ENCODE results near the gene LMTK3.
A peak's percentile ranks its signal among the peaks of the same experiment; 100 is the strongest.

LMTK3 gene

DNA sequence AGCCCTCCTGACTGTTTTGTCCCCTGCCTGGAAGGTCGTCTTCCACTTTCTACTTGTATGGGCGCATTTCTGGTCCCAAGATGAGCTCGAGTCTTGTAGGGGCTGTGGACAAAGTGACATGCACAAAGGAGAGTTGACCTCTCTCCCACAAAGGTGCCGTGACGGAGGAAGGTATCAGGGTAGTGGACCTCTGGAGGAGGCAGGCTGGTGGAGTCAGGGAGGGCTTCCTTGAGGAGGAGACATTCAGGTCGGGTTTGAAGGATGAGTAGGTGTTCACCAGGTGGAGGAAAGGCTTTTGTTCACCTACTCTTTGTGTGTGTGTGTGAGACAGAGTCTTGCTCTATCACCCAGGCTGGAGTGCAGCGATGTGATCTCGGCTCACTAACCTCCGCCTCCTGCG lies 40.8 kb downstream of the LMTK3 start:
- Histone ChIP-seq H3K4me3 (ENCODE audit: low read depth in 1 of 2, low read length in 1 of 2) (no peak overlapping the region), H3K4me1 (ENCODE audit: control insufficient read depth in 1 of 2, insufficient read depth in 1 of 2, low read depth in 1 of 2, low read length in 1 of 2) (peaks cover 19 to 20% of the 10 kb centered on the region in 2 experiments), H3K27ac (no peak overlapping the region), H3K36me3 (peaks cover 56% of the 10 kb centered on the region), H3K27me3 (no peaks in the 10 kb centered on the region), H3K9me3 (no peaks in the 10 kb centered on the region)
- TF ChIP-seq, protein P1, sequence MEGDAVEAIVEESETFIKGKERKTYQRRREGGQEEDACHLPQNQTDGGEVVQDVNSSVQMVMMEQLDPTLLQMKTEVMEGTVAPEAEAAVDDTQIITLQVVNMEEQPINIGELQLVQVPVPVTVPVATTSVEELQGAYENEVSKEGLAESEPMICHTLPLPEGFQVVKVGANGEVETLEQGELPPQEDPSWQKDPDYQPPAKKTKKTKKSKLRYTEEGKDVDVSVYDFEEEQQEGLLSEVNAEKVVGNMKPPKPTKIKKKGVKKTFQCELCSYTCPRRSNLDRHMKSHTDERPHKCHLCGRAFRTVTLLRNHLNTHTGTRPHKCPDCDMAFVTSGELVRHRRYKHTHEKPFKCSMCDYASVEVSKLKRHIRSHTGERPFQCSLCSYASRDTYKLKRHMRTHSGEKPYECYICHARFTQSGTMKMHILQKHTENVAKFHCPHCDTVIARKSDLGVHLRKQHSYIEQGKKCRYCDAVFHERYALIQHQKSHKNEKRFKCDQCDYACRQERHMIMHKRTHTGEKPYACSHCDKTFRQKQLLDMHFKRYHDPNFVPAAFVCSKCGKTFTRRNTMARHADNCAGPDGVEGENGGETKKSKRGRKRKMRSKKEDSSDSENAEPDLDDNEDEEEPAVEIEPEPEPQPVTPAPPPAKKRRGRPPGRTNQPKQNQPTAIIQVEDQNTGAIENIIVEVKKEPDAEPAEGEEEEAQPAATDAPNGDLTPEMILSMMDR (IDR thresholded peaks at IDR 0.05), result no peak

GRCh38 chr19:48469934-48470680 lies 41.5 kb downstream of the LMTK3 start:
- H3K36me3 ChIP-seq, result peaks cover 49% of the 10 kb centered on the region
- H3K27ac ChIP-seq, result peak overlapping the region; percentile 94
- TF ChIP-seq, protein P1 (IDR thresholded peaks at IDR 0.05), result no peak
- peak overlapping the region; percentile 77 to 98 for H3K4me3 ChIP-seq (ENCODE audit: low read depth in 1 of 2, low read length in 1 of 2)
- H3K9me3 ChIP-seq, result no peaks in the 10 kb centered on the region
- H3K27me3 ChIP-seq, result no peaks in the 10 kb centered on the region
- peaks cover 19 to 20% of the 10 kb centered on the region in 2 experiments for H3K4me1 ChIP-seq (ENCODE audit: control insufficient read depth in 1 of 2, insufficient read depth in 1 of 2, low read depth in 1 of 2, low read length in 1 of 2)

- Histone ChIP-seq H3K4me1 (ENCODE audit: control insufficient read depth in 1 of 2, insufficient read depth in 1 of 2, low read depth in 1 of 2, low read length in 1 of 2) (peaks cover 19 to 20% of the 10 kb centered on the region in 2 experiments), H3K9me3 (no peaks in the 10 kb centered on the region), H3K27me3 (no peaks in the 10 kb centered on the region), H3K27ac (peak within 1 kb of the TSS; percentile 94), H3K36me3 (peaks cover 42% of the 10 kb centered on the region), H3K4me3 (ENCODE audit: low read depth in 1 of 2, low read length in 1 of 2) (peak within 1 kb of the TSS; percentile 77 to 98)
- TF ChIP-seq, protein P1 (IDR thresholded peaks at IDR 0.05), result peak; percentile 2
Measured at GRCh38 chr19:48469289-48469881, 42.2 kb downstream of the LMTK3 start, which contains the start of gene CYTH2. TSS of gene CYTH2 (plus strand) at chr19:48469369. CDS start at chr19:48469508, 139 bp downstream.

- Histone ChIP-seq H3K4me3 (ENCODE audit: low read depth in 1 of 2, low read length in 1 of 2) (peak overlapping the region; percentile 77 to 98), H3K4me1 (ENCODE audit: control insufficient read depth in 1 of 2, insufficient read depth in 1 of 2, low read depth in 1 of 2, low read length in 1 of 2) (peaks cover 19 to 20% of the 10 kb centered on the region in 2 experiments), H3K9me3 (no peaks in the 10 kb centered on the region), H3K27ac (peak overlapping the region; percentile 94), H3K27me3 (no peaks in the 10 kb centered on the region), H3K36me3 (peaks cover 36% of the 10 kb centered on the region)
- TF ChIP-seq, protein P1 (IDR thresholded peaks at IDR 0.05), result peak; percentile 32
Measured at GRCh38 chr19:48468772-48469288, 42.8 kb downstream of the LMTK3 start.

GRCh38 chr19:48466561-48467325 lies 44.9 kb downstream of the LMTK3 start:
- Histone ChIP-seq H3K36me3 (peaks cover 15% of the 10 kb centered on the region), H3K4me3 (ENCODE audit: low read depth in 1 of 2, low read length in 1 of 2) (no peak overlapping the region), H3K4me1 (ENCODE audit: control insufficient read depth in 1 of 2, insufficient read depth in 1 of 2, low read depth in 1 of 2, low read length in 1 of 2) (peaks cover 19 to 20% of the 10 kb centered on the region in 2 experiments), H3K9me3 (no peaks in the 10 kb centered on the region), H3K27me3 (no peaks in the 10 kb centered on the region), H3K27ac (no peak overlapping the region)
- TF ChIP-seq, protein P1 (IDR thresholded peaks at IDR 0.05), result no peak

All from neutrophil (primary cell).